ENCODE results near the gene SERPINA9. TPM values are rescaled to one million over a fixed set of nuclear protein-coding genes. Genes with fewer than 3 reads are reported as not detected.

The SERPINA9 gene
- total RNA-seq, 3 donors from 2014 or later (not counting 1 experiment from before 2014, with no cell fraction given) = not detected

DNA sequence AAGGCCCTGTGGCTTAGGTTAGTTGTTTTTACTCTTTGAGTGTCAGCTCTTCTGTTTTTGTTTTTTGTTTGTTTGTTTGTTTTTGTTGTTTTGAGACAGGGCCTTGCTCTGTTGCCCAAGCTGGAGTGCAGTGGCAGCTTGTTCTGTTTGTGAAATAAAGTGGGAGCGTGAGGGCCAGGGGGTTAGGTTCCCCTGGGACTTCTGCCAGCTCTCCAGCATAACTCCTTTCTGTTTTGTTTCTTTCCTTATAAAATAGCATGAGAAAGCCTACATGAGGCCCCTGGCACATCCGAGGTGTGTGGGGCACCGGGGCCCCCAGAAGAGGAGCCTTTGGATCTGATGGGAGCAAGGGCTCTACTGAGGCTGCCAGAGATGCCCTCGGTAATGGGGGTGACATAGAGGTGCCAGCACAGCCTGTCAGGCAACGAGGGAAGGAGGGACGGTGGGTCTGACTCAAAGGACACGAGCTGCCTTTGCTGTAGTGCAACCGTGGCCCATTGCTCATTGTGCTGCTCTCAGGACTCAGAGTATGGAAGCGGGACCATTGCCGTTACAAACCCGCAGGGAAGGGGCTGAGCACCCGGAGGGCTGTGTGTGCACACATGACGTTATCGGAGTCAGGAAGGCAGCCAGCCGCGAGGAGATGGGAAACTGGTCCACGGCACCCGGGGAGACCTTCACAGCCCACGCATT is 14.3 kb downstream of the SERPINA9 start:
- TF ChIP-seq, protein P1, sequence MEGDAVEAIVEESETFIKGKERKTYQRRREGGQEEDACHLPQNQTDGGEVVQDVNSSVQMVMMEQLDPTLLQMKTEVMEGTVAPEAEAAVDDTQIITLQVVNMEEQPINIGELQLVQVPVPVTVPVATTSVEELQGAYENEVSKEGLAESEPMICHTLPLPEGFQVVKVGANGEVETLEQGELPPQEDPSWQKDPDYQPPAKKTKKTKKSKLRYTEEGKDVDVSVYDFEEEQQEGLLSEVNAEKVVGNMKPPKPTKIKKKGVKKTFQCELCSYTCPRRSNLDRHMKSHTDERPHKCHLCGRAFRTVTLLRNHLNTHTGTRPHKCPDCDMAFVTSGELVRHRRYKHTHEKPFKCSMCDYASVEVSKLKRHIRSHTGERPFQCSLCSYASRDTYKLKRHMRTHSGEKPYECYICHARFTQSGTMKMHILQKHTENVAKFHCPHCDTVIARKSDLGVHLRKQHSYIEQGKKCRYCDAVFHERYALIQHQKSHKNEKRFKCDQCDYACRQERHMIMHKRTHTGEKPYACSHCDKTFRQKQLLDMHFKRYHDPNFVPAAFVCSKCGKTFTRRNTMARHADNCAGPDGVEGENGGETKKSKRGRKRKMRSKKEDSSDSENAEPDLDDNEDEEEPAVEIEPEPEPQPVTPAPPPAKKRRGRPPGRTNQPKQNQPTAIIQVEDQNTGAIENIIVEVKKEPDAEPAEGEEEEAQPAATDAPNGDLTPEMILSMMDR (IDR thresholded peaks at IDR 0.05) = no peak
- no peak for DNase-seq
- H3K27ac ChIP-seq (ENCODE audit: low read length) = peak overlapping the region; percentile 1
- Mint-ChIP-seq H3K4me1 (no peaks in the 10 kb centered on the region), H3K27me3 (ENCODE audit: low read depth in 2 of 2) (peaks cover 0 to 8% of the 10 kb centered on the region in 2 donors), H3K36me3 (no peaks in the 10 kb centered on the region), H3K9me3 (peaks cover 0 to 3% of the 10 kb centered on the region in 2 donors), H3K4me3 (no peak overlapping the region), H3K27ac (no peak overlapping the region)
- no peaks in the 10 kb centered on the region for H3K36me3 ChIP-seq (ENCODE audit: control insufficient read depth, insufficient read depth, low read length)
- intact Hi-C loops (cut with micrococcal nuclease) = no loop called here
- no peak for ATAC-seq
- no peaks in the 10 kb centered on the region for H3K27me3 ChIP-seq (ENCODE audit: control insufficient read depth, insufficient read depth, low read length)
- H3K4me3 ChIP-seq (ENCODE audit: low read length) = no peak overlapping the region
- H3K4me1 ChIP-seq (ENCODE audit: control insufficient read depth, insufficient read depth, low read length) = peaks cover 13% of the 10 kb centered on the region
- 90% methylated on average over 19 of the region's 19 CpGs for whole genome bisulfite sequencing (ENCODE audit: insufficient coverage)
- H3K9me3 ChIP-seq (ENCODE audit: control insufficient read depth, insufficient read depth, low read length) = peaks cover 8% of the 10 kb centered on the region

GRCh38 chr14:94460631-94461416 is 15.2 kb downstream of the SERPINA9 start:
- peaks cover 8% of the 10 kb centered on the region for H3K9me3 ChIP-seq (ENCODE audit: control insufficient read depth, insufficient read depth, low read length)
- TF ChIP-seq, protein P1 (IDR thresholded peaks at IDR 0.05) = no peak
- H3K27me3 Mint-ChIP-seq (ENCODE audit: low read depth in 2 of 2) = peaks cover 0 to 4% of the 10 kb centered on the region in 2 donors
- H3K36me3 Mint-ChIP-seq = no peaks in the 10 kb centered on the region
- H3K4me1 ChIP-seq (ENCODE audit: control insufficient read depth, insufficient read depth, low read length) = peaks cover 13% of the 10 kb centered on the region
- H3K27me3 ChIP-seq (ENCODE audit: control insufficient read depth, insufficient read depth, low read length) = no peaks in the 10 kb centered on the region
- 59% methylated on average over 8 of the region's 8 CpGs for WGBS (ENCODE audit: insufficient coverage)
- no peak overlapping the region for H3K27ac Mint-ChIP-seq
- DNase-seq = no peak
- no peak overlapping the region for H3K4me3 Mint-ChIP-seq
- intact Hi-C loops (cut with micrococcal nuclease) = no loop called here
- no peak overlapping the region for H3K4me3 ChIP-seq (ENCODE audit: low read length)
- H3K27ac ChIP-seq (ENCODE audit: low read length) = peak overlapping the region; percentile 1
- peaks cover 0 to 3% of the 10 kb centered on the region in 2 donors for H3K9me3 Mint-ChIP-seq
- no peaks in the 10 kb centered on the region for H3K36me3 ChIP-seq (ENCODE audit: control insufficient read depth, insufficient read depth, low read length)
- no peaks in the 10 kb centered on the region for H3K4me1 Mint-ChIP-seq
- peak; percentile 41 to 59 (median 46) for ATAC-seq

DNA sequence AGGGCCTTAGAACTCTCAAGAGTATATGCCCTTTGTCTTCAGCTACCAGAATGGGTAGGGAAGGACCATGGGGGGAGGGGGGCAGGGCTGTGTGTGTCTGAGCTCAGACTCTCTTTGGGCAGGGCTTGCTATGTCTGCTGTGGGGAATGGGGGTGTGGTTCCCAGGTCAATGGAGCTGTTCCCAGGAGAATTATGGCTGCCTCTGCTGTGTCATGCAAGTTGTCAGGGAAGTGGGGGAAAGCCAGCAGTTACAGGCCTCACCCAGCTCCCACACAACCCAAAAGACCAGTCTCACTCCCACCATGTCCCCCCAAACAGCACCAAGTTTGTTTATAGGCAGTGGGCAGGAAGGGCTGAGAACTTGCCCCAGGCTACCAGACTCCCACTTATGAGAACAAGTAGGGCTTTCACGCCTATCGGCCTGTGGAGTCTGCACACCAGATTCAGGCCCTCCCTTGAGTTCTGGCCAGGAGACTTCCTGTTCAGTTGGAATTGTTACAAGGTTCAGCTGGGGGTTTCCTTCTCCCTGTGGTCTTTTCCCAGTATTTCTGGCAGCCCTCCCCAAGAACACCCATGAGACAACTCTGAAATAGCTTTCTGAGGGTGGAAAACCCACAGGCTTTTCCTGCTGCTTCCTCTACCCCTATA is 17.3 kb downstream of the SERPINA9 start:
- intact Hi-C loops (cut with micrococcal nuclease) = no loop called here
- TF ChIP-seq, protein P1 (IDR thresholded peaks at IDR 0.05) = no peak
- Histone ChIP-seq H3K27ac (ENCODE audit: low read length) (no peak overlapping the region), H3K4me3 (ENCODE audit: low read length) (no peak overlapping the region), H3K9me3 (ENCODE audit: control insufficient read depth, insufficient read depth, low read length) (no peaks in the 10 kb centered on the region), H3K36me3 (ENCODE audit: control insufficient read depth, insufficient read depth, low read length) (no peaks in the 10 kb centered on the region), H3K4me1 (ENCODE audit: control insufficient read depth, insufficient read depth, low read length) (peaks cover 13% of the 10 kb centered on the region), H3K27me3 (ENCODE audit: control insufficient read depth, insufficient read depth, low read length) (no peaks in the 10 kb centered on the region)
- peaks cover 0 to 24% of the 10 kb centered on the region in 2 donors for H3K27me3 Mint-ChIP-seq (ENCODE audit: low read depth in 2 of 2)
- DNase-seq (no peak), ATAC-seq (no peak)
- no peak overlapping the region for H3K4me3 Mint-ChIP-seq
- H3K9me3 Mint-ChIP-seq = peaks cover 0 to 3% of the 10 kb centered on the region in 2 donors
- no peak overlapping the region for H3K27ac Mint-ChIP-seq
- H3K4me1 Mint-ChIP-seq = no peaks in the 10 kb centered on the region
- no peaks in the 10 kb centered on the region for H3K36me3 Mint-ChIP-seq
- 38% methylated on average over 2 of the region's 2 CpGs for WGBS (ENCODE audit: insufficient coverage)
